OCI-LY7 (cell line): ENCODE data around the gene ZNF808. TPM values are rescaled to one million over a fixed set of nuclear protein-coding genes. Genes with fewer than 3 reads are reported as not detected.
"Not testable (repeated sequence)": the region's sequence is repeated elsewhere in the genome, so short reads cannot be mapped to it uniquely, and the experiment has no call there.

Experiments
- BruUV-seq: library from RNA; stranded (reverse); fragments of 400-500 nt; replicated peaks from 2 replicates; lab custom pipeline; 2021; lab: Mats Ljungman, UMichigan
- CTCF ChIA-PET: fragments of 300-600 bp; sonication (Branson Sonifier 250); formaldehyde crosslinking; loops from one replicate; lab custom pipeline; 2022; ENCODE audit warnings: antibody characterized with exemption; ENCODE audit not compliant: unreplicated experiment; lab: Charles Lee
- POLR2A ChIA-PET: fragments of 300-600 bp; sonication (Branson Sonifier 250); formaldehyde crosslinking; loops from one replicate; lab custom pipeline; 2022; ENCODE audit warnings: antibody characterized with exemption; lab: Charles Lee
- DNase-seq: peaks from one replicate; pipeline ENCODE4 v3.0.0-alpha.2; 2015; ENCODE audit warnings: low spot score
- H2AFZ ChIP-seq: fragments of 200-600 bp; sonication (generic), shearing (Covaris generic); 2 replicates; pipeline ENCODE4 v1.6.1; 2014; ENCODE audit warnings: mild to moderate bottlenecking, antibody characterized with exemption, low read length, moderate library complexity
- H3K27ac ChIP-seq: fragments of 200-600 bp; sonication (generic); 2 replicates; pipeline ENCODE4 v1.5.1; 2014; ENCODE audit warnings: mixed run types, low read depth, mild to moderate bottlenecking, moderate library complexity, low read length, inconsistent platforms; ENCODE audit not compliant: poor library complexity, severe bottlenecking
- H3K36me3 ChIP-seq: fragments of 200-600 bp; sonication (generic); 2 replicates; pipeline ENCODE4 v1.6.1; 2014; ENCODE audit warnings: mild to moderate bottlenecking, antibody characterized with exemption, low read length, moderate library complexity, mixed read lengths; ENCODE audit not compliant: insufficient read depth
- H3K4me1 ChIP-seq: fragments of 200-600 bp; sonication (generic); 2 replicates; pipeline ENCODE4 v1.5.1; 2014; ENCODE audit warnings: mild to moderate bottlenecking, low read length; ENCODE audit not compliant: insufficient read depth, poor library complexity, severe bottlenecking
- H3K4me2 ChIP-seq: fragments of 200-600 bp; sonication (generic); 2 replicates; pipeline ENCODE4 v1.6.1; 2014; ENCODE audit warnings: mild to moderate bottlenecking, low read length
- H3K4me3 ChIP-seq: fragments of 200-600 bp; sonication (generic); 2 replicates; pipeline ENCODE4 v1.5.1; 2014; ENCODE audit warnings: mild to moderate bottlenecking, low read depth, low read length; ENCODE audit not compliant: poor library complexity, severe bottlenecking
- H3K79me2 ChIP-seq: fragments of 200-600 bp; sonication (generic); 2 replicates; pipeline ENCODE4 v1.6.1; 2016; ENCODE audit warnings: low read depth, mild to moderate bottlenecking, low read length, moderate library complexity, mixed read lengths; ENCODE audit not compliant: insufficient read depth
- H3K9me2 ChIP-seq: fragments of 200-600 bp; sonication (generic); 2 replicates; pipeline ENCODE4 v1.6.1; 2016; ENCODE audit warnings: mild to moderate bottlenecking, low read length, mixed read lengths; ENCODE audit not compliant: insufficient read depth
- H3K9me3 ChIP-seq: fragments of 200-600 bp; sonication (generic); 2 replicates; pipeline ENCODE4 v1.6.1; 2014; ENCODE audit warnings: mild to moderate bottlenecking, mixed run types, low read length, mixed read lengths
- H4K20me1 ChIP-seq: fragments of 200-600 bp; sonication (generic); 2 replicates; pipeline ENCODE4 v1.6.1; 2014; ENCODE audit warnings: mild to moderate bottlenecking, antibody characterized with exemption, low read length, moderate library complexity, mixed read lengths; ENCODE audit not compliant: insufficient read depth
- CTCF ChIP-seq: fragments of 200-600 bp; sonication (generic); conservative IDR thresholded peaks from 2 replicates; pipeline ENCODE4 v1.5.1; 2014; ENCODE audit warnings: mild to moderate bottlenecking, antibody characterized with exemption, low read length, moderate library complexity, mixed read lengths
- EZH2phosphoT487 ChIP-seq: fragments of 200-600 bp; sonication (generic); IDR thresholded peaks from 2 replicates; pipeline ENCODE4 v1.6.1; 2018; ENCODE audit warnings: low read depth, borderline replicate concordance, mild to moderate bottlenecking, mixed run types, antibody characterized with exemption, low read length, moderate library complexity, mixed read lengths
- intact Hi-C: fragments of 100-400 bp; cut with micrococcal nuclease; formaldehyde crosslinking; loops from one replicate; pipeline ENCODE4 v1.10.0; 2022; ENCODE audit not compliant: unreplicated experiment
- total RNA-seq, 2 experiments: library from RNA; depleted of rRNA in 1 of 2; stranded (reverse); fragments of >200 nt in 1 of 2; shearing (Covaris generic) in 1 of 2; gene quantifications; 2 replicates each; pipeline ENCODE4 v1.2.3, GENCODE V29; 2014 to 2022

The ZNF808 gene
- total RNA-seq, 2 experiments from 2014 or later, result 26.9 to 29.2 TPM

- Histone ChIP-seq H3K36me3 (peaks cover 77% of the 10 kb centered on the region), H3K9me3 (0 out of 2 replicates have a peak, but pooled peaks cover 5% of the 10 kb centered on the region), H2AFZ (no peak overlapping the region), H3K4me3 (no peak overlapping the region), H4K20me1 (no peaks in the 10 kb centered on the region), H3K27ac (no peak overlapping the region), H3K9me2 (no peaks in the 10 kb centered on the region), H3K4me1 (peaks cover 8% of the 10 kb centered on the region), H3K79me2 (peaks cover 53% of the 10 kb centered on the region; the same call in 1 of the 2 replicates), H3K4me2 (no peak overlapping the region)
- ChIA-PET POLR2A (no interaction called here), CTCF (no interaction called here)
- TF ChIP-seq EZH2phosphoT487 (no peak), CTCF (no peak)
- no TSS peak for BruUV-seq
- no peak for DNase-seq
- intact Hi-C loops, result no loop called here
Observed at GRCh38 chr19:52541608-52542007, 14.1 kb downstream of the ZNF808 start.

DNA sequence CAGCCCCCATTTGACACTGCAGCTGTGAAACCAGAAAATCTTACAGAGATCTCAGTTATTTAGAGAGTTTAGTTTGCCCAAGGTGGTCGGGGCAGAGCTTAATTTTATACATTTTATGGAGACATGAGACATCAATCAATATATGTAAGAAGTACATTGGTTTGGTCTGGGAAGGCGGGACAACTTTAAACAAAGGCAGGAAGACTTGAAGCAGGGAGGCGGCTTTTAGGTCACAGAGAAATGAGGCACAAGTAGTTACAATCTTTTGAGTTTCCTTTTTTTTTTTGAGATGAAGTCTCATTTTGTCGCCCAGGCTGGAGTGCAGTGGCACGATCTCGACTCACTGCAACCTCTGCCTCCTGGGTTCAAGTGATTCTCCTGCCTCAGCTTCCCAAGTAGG, 15.1 kb downstream of the ZNF808 start:
- H3K4me1 ChIP-seq, H3K9me2 ChIP-seq, H2AFZ ChIP-seq, H3K9me3 ChIP-seq, H3K4me2 ChIP-seq, H3K4me3 ChIP-seq, H4K20me1 ChIP-seq, CTCF ChIA-PET, H3K27ac ChIP-seq, BruUV-seq, intact Hi-C loops, DNase-seq: not testable (repeated sequence)
- Histone ChIP-seq H3K79me2 (peaks cover 44% of the 10 kb centered on the region; the same call in 1 of the 2 replicates), H3K36me3 (peaks cover 87% of the 10 kb centered on the region)
- POLR2A ChIA-PET, result interaction anchor here (0.6 kb wide), 1 partner anchor 25 kb away, joined by 4 read pairs; no protein-coding TSS in a partner anchor

GRCh38 chr19:52542984-52543664, 15.7 kb downstream of the ZNF808 start:
- Histone ChIP-seq H4K20me1 (no peaks in the 10 kb centered on the region), H3K79me2 (peaks cover 38% of the 10 kb centered on the region; the same call in 1 of the 2 replicates), H3K4me3 (no peak overlapping the region), H3K9me3 (0 out of 2 replicates have a peak, but pooled peaks cover 5% of the 10 kb centered on the region), H3K4me1 (no peaks in the 10 kb centered on the region), H2AFZ (no peak overlapping the region), H3K27ac (no peak overlapping the region), H3K4me2 (no peak overlapping the region), H3K9me2 (no peaks in the 10 kb centered on the region), H3K36me3 (peaks cover 92% of the 10 kb centered on the region)
- no peak for TF ChIP-seq EZH2phosphoT487
- TF ChIP-seq CTCF, result no peak
- intact Hi-C loops, result no loop called here
- no peak for DNase-seq
- BruUV-seq, result no TSS peak
- ChIA-PET POLR2A (interaction anchor here (0.6 kb wide), 1 partner anchor 25 kb away, joined by 4 read pairs; no protein-coding TSS in a partner anchor), CTCF (no interaction called here)
